Caki2 (cell line): ENCODE results near the gene SMIM45.

Experiments
- DNase-seq: peaks from one replicate; pipeline ENCODE4 v3.0.0-alpha.2; 2015; ENCODE audit warnings: low read depth
- in situ Hi-C: cut with HindIII; loops from 2 replicates; pipeline ENCODE4 v1.10.0; 2016; ENCODE audit warnings: low sequenced_read_pairs, low pct_unique_long_range_greater_than_20kb, mixed read lengths

Gene SMIM45

GRCh38 chr22:41951898-41952474, at the start of gene SMIM45:
Gene SMIM45 (plus strand): TSS chr22:41952150.
- in situ Hi-C loops = no loop called here
- DNase-seq = no peak

GRCh38 chr22:41902932-41903421, 49.0 kb upstream of the SMIM45 start:
- in situ Hi-C loops = no loop called here
- no peak for DNase-seq

- in situ Hi-C loops = no loop called here
Measured at GRCh38 chr22:41904450-41905410, 47.2 kb upstream of the SMIM45 start.

GRCh38 chr22:41905411-41906202, 46.3 kb upstream of the SMIM45 start:
- DNase-seq = no peak
- in situ Hi-C loops = no loop called here

More at GRCh38 chr22:41904450-41905410, 47.2 kb upstream of the SMIM45 start:
- DNase-seq = no peak

- no peak for DNase-seq
- in situ Hi-C loops = no loop called here
Measured at GRCh38 chr22:41906822-41907221, 45.1 kb upstream of the SMIM45 start.

- in situ Hi-C loops = no loop called here
- DNase-seq = no peak
Measured at GRCh38 chr22:41907436-41908401, 44.2 kb upstream of the SMIM45 start.

- DNase-seq = no peak
- in situ Hi-C loops = no loop called here
Measured at GRCh38 chr22:41908411-41909309, 43.3 kb upstream of the SMIM45 start.

GRCh38 chr22:41909310-41910049, 42.5 kb upstream of the SMIM45 start:
- in situ Hi-C loops = no loop called here
- no peak for DNase-seq

GRCh38 chr22:41910050-41911000, 41.6 kb upstream of the SMIM45 start:
- DNase-seq = no peak
- in situ Hi-C loops = no loop called here

- DNase-seq = no peak
- in situ Hi-C loops = no loop called here
Measured at GRCh38 chr22:41911001-41911611, 40.8 kb upstream of the SMIM45 start.

- no peak for DNase-seq
- in situ Hi-C loops = no loop called here
Measured at GRCh38 chr22:41912338-41913039, 39.5 kb upstream of the SMIM45 start.

- in situ Hi-C loops = no loop called here
- no peak for DNase-seq
Measured at GRCh38 chr22:41913040-41913719, 38.8 kb upstream of the SMIM45 start.

- DNase-seq = no peak
- in situ Hi-C loops = no loop called here
Measured at GRCh38 chr22:41913842-41914534, 38.0 kb upstream of the SMIM45 start.
